ENCODE measurements around the gene SPAG7.

The SPAG7 gene

GRCh38 chr17:4942760-4943508, 24.7 kb downstream of the SPAG7 start:
- no peak for TF ChIP-seq CTCF (IDR thresholded peaks at IDR 0.05; ENCODE audit: low read depth, low read length, missing control alignments)
- H3K4me3 ChIP-seq (replicated peaks; ENCODE audit: low read depth, low read length): no peak overlapping the region
- DNase-seq (ENCODE audit: extremely low read depth, low read depth): no peak

- no peak for TF ChIP-seq CTCF (IDR thresholded peaks at IDR 0.05; ENCODE audit: low read depth, low read length, missing control alignments)
- H3K4me3 ChIP-seq (replicated peaks; ENCODE audit: low read depth, low read length): peak overlapping the region; percentile 99
- no peak for DNase-seq (ENCODE audit: extremely low read depth, low read depth)
These were observed 26.4 kb downstream of the SPAG7 start for GRCh38 chr17:4941319-4941610.

GRCh38 chr17:4940555-4941318, 26.9 kb downstream of the SPAG7 start:
- DNase-seq (ENCODE audit: extremely low read depth, low read depth): no peak
- H3K4me3 ChIP-seq (replicated peaks; ENCODE audit: low read depth, low read length): peak overlapping the region; percentile 99
- TF ChIP-seq CTCF (IDR thresholded peaks at IDR 0.05; ENCODE audit: low read depth, low read length, missing control alignments): no peak

- peak within 1 kb of the TSS; percentile 99 for H3K4me3 ChIP-seq (replicated peaks; ENCODE audit: low read depth, low read length)
- DNase-seq (ENCODE audit: extremely low read depth, low read depth): peak; percentile 100
- no peak for TF ChIP-seq CTCF (IDR thresholded peaks at IDR 0.05; ENCODE audit: low read depth, low read length, missing control alignments)
These were observed 27.6 kb downstream of the SPAG7 start, which contains the start of the genes RNF167 and SLC25A11 for GRCh38 chr17:4939796-4940554. RNF167 (plus strand) TSS chr17:4940268; CDS start chr17:4940910, 642 bp downstream. SLC25A11 (minus strand) TSS chr17:4940046; CDS start chr17:4939910, 136 bp downstream.

GRCh38 chr17:4939546-4939795, 28.1 kb downstream of the SPAG7 start:
- H3K4me3 ChIP-seq (replicated peaks; ENCODE audit: low read depth, low read length): peak overlapping the region; percentile 99
- no peak for DNase-seq (ENCODE audit: extremely low read depth, low read depth)
- no peak for TF ChIP-seq CTCF (IDR thresholded peaks at IDR 0.05; ENCODE audit: low read depth, low read length, missing control alignments)

- no peak for DNase-seq (ENCODE audit: extremely low read depth, low read depth)
- H3K4me3 ChIP-seq (replicated peaks; ENCODE audit: low read depth, low read length): peak overlapping the region; percentile 99
- TF ChIP-seq CTCF (IDR thresholded peaks at IDR 0.05; ENCODE audit: low read depth, low read length, missing control alignments): no peak
These were observed 28.7 kb downstream of the SPAG7 start for GRCh38 chr17:4938688-4939545.
